ENCODE measurements around the gene RMC1. TPM values are rescaled to one million over a fixed set of nuclear protein-coding genes. Genes with fewer than 3 reads are reported as not detected.
"Not testable (repeated sequence)": the region's sequence is repeated elsewhere in the genome, so short reads cannot be mapped to it uniquely, and the experiment has no call there.

RMC1 gene
- total RNA-seq, 4 donors from 2014 or later, result 19.7 to 30.6 (median 23.8) TPM

DNA sequence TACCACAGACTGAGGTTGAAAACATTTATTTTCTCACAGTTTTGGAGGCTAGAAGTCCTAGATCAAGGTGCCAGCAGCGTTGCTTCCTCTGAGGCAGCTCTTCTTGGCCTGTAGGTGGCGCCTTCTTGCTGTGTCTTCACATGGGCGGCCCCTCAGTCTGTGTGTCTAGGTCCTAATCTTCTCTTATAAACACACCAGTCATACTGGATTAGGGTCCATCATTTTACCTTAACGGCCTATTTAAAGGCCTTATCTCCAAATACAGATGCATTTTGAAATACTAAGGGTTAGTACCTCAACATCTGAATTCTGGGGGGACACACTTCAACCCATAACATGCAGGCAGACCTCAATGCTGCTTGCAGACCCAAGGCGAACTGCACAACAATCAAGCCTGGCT, 4.4 kb upstream of the RMC1 start:
- TF ChIP-seq, protein P1, sequence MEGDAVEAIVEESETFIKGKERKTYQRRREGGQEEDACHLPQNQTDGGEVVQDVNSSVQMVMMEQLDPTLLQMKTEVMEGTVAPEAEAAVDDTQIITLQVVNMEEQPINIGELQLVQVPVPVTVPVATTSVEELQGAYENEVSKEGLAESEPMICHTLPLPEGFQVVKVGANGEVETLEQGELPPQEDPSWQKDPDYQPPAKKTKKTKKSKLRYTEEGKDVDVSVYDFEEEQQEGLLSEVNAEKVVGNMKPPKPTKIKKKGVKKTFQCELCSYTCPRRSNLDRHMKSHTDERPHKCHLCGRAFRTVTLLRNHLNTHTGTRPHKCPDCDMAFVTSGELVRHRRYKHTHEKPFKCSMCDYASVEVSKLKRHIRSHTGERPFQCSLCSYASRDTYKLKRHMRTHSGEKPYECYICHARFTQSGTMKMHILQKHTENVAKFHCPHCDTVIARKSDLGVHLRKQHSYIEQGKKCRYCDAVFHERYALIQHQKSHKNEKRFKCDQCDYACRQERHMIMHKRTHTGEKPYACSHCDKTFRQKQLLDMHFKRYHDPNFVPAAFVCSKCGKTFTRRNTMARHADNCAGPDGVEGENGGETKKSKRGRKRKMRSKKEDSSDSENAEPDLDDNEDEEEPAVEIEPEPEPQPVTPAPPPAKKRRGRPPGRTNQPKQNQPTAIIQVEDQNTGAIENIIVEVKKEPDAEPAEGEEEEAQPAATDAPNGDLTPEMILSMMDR (IDR thresholded peaks at IDR 0.05), result peak in 1 of 3 donors; percentile 13
- DNase-seq (ENCODE audit: low spot score) (peak; percentile 37), ATAC-seq (ENCODE audit: low FRiP score) (no peak)

DNA sequence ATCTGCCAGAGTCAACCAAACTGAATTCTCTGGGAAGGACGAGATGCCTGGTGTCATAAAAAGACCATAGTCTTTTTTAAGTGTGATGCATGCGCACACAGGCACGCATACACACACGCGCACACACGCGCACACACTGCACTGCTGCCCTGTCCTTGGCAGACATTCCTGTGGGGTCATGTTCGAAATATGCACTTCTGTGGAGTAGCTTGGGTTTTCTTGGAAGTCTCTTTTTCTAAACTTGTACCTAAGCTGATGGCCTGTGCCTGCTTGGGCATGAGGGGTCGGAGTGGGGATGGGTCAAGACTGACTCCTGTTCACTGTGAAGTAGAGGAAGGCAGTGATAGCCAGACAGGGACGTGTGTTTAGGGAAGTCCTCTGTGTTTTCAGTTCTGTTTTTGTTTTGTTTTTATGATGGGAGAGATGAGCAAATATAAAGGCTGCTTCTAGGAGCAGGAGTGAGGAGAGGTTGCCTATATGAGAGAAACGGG, 4.0 kb upstream of the RMC1 start:
- ATAC-seq (ENCODE audit: low FRiP score), result no peak
- DNase-seq (ENCODE audit: low spot score), result no peak
- TF ChIP-seq, protein P1 (IDR thresholded peaks at IDR 0.05), result no peak

DNA sequence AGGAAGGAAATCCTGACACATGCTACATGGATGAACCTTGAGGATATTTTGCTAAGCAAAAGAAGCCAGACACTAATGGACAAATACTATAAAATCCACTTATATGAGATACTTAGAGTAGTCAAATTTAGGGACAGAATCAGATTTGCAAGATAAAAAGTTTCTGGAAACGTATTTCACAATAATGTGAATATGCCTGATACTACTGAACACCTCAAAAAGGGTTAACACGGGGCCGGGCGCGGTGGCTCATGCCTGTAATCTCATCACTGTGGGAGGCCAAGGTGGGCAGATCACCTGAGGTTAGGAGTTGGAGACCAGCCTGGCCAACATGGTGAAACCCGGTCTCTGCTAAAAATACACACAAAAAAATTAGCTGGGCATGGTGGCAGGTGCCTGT, 1.7 kb upstream of the RMC1 start:
- TF ChIP-seq, protein P1 (IDR thresholded peaks at IDR 0.05), result no peak
- ATAC-seq (ENCODE audit: low FRiP score), result no peak
- DNase-seq (ENCODE audit: low spot score), result no peak

DNA sequence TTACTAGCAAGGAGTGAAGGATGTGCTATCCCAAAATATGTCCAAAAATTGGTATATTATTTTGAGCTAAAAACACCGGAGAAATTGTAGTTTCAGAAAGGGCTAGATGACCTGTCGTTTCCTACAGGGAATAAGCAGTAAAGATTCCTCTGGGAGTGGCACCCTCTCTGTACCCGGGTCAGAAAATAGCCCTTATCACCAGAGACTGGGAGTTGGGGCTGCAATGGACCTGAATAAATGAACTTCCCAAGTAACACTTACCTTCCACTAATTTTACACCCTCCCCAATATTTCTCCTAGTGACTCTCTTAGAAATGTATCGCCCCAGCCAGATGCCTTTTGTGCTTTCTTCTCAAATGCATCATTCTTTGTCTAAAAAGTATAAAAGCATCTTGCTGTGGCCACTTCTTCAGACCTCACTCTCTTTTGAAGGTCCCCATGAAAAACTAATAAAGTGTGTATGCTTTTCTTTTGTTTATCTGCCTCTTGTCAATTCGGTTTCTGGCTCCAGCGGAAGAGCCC, 734 bp upstream of the RMC1 start:
- TF ChIP-seq, protein P1 (IDR thresholded peaks at IDR 0.05), result no peak
- DNase-seq (ENCODE audit: low spot score) (no peak), ATAC-seq (ENCODE audit: low FRiP score) (no peak)

DNA sequence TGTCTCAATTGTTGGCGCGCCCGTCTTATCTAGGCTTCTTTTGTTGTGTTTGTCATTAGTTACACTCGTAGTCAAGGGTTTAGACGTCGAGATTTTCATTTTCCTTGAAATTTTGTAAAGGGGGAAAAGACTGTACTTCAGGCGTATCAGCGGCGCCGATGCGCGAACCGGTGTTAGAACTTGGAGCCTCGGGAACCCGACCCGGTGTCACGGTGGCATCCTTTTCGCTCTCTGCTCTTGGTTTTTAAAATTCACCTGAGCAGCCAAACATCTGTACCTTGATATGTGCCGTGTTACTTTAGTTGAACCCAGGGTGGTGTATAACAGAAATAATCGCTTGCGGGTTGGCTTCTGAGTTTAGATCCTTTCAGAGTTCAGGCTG, 643 bp downstream of the RMC1 start:
- ATAC-seq (ENCODE audit: low FRiP score) (no peak), DNase-seq (ENCODE audit: low spot score) (no peak)
- TF ChIP-seq, protein P1 (IDR thresholded peaks at IDR 0.05), result no peak

DNA sequence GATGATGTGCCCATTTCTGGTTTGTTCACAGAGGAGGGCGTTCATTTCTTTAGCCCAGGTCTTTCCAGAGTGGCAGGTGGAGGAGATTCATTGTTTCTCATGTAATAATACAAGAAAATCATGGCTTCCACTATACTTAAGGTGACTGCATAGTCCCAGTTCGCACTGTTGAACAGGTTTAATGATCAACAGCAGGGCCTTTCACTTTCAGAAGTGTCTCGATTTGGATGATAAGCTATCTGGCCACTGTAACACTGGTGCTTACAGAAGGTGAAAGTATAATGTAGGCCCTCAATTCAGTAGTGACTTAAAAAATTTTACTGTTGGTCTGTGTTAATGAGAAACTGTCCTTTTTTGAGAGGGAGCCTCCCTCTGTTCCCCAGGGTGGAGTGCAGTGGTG, 1.4 kb downstream of the RMC1 start:
- DNase-seq (ENCODE audit: low spot score), result no peak
- ATAC-seq (ENCODE audit: low FRiP score), result no peak
- TF ChIP-seq, protein P1 (IDR thresholded peaks at IDR 0.05), result no peak

DNA sequence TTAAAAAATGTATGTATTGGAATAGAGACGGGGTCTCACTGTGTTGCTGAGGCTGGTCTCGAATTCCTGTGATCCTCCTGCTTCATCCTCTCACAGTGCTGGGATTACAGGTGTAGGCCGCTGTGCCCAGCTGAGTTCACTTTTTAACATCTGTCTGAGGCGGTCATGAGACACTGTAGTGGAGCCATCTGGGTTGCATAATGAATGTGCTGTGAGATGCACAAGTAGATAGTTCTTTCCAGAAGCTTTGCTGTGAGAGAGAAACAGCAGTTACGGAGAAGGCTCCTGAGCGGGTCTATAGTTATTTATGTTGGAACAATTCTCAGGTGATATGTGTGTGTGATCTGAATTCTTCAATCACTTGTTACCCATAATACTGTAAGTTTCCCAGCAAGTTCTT, 3.1 kb downstream of the RMC1 start:
- ATAC-seq (ENCODE audit: low FRiP score) (no peak), DNase-seq (ENCODE audit: low spot score) (no peak)
- TF ChIP-seq, protein P1 (IDR thresholded peaks at IDR 0.05), result no peak

DNA sequence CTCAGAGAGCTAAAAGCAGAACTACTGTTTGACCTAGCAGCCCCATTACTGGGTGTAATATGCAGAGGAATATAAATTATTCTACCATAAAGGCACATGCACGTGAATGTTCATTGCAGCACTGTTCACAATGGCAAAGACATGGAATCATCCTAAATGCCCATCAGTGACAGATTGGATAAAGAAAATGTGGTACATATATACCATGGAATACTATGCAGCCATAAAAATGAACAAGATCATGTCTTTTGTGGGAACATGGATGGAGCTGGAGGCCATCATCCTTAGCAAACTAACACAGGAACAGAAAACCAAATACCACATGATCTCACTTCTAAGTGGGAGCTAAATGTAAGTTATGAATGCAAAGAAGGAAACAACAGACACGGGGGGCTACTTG, 7.6 kb downstream of the RMC1 start:
- not testable (repeated sequence) for ATAC-seq (ENCODE audit: low FRiP score); DNase-seq (ENCODE audit: low spot score)

DNA sequence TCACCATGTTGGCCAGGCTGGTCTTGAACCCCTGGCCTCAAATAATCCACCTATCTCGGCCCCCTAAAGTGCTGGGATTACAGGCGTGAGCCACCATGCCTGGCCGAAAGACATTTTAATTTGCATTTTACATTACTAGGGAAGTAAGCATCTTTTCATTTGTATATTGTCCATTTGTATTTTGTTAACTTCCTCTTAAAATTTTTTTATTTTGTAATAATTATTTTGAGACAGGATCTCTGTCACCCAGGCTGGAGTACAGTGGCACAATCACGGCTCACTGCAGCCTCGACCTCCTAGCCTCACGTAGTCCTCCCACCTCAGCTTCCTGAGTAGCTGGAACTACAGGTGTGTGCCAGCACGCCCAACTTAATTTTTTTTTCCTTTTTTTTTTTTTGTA, 8.9 kb downstream of the RMC1 start:
- not testable (repeated sequence) for DNase-seq (ENCODE audit: low spot score)

More for the DNA sequence above, 8.9 kb downstream of the RMC1 start:
- ATAC-seq (ENCODE audit: low FRiP score), result not testable (repeated sequence)
